ENCODE results near the gene AAR2.
A peak's percentile ranks its signal among the peaks of the same experiment; 100 is the strongest.

The AAR2 gene

GRCh38 chr20:36206068-36206467, 30.2 kb upstream of the AAR2 start:
- no peak overlapping the region for H3K4me3 ChIP-seq (ENCODE audit: low read length)
- peaks cover 6% of the 10 kb centered on the region for H3K4me1 ChIP-seq (ENCODE audit: control insufficient read depth, insufficient read depth, low read length)
- no peaks in the 10 kb centered on the region for H3K9me3 ChIP-seq (ENCODE audit: control insufficient read depth, low read length)
- H3K36me3 ChIP-seq (ENCODE audit: control insufficient read depth, insufficient read depth, low read length, severe bottlenecking), result peaks cover 21% of the 10 kb centered on the region
- no peak for DNase-seq (ENCODE audit: low read depth)
- H3K27me3 ChIP-seq (replicated peaks; ENCODE audit: control insufficient read depth, insufficient read depth, low read length), result no peaks in the 10 kb centered on the region
- no peak overlapping the region for H3K9ac ChIP-seq (ENCODE audit: low read length)

GRCh38 chr20:36206641-36207040, 29.6 kb upstream of the AAR2 start:
- Histone ChIP-seq H3K36me3 (ENCODE audit: control insufficient read depth, insufficient read depth, low read length, severe bottlenecking) (peaks cover 20% of the 10 kb centered on the region), H3K9ac (ENCODE audit: low read length) (no peak overlapping the region), H3K4me3 (ENCODE audit: low read length) (no peak overlapping the region), H3K27me3 (replicated peaks; ENCODE audit: control insufficient read depth, insufficient read depth, low read length) (no peaks in the 10 kb centered on the region), H3K9me3 (ENCODE audit: control insufficient read depth, low read length) (no peaks in the 10 kb centered on the region), H3K4me1 (ENCODE audit: control insufficient read depth, insufficient read depth, low read length) (peaks cover 6% of the 10 kb centered on the region)
- DNase-seq (ENCODE audit: low read depth), result no peak

- no peak for DNase-seq (ENCODE audit: low read depth)
- peaks cover 20% of the 10 kb centered on the region for H3K36me3 ChIP-seq (ENCODE audit: control insufficient read depth, insufficient read depth, low read length, severe bottlenecking)
- H3K27me3 ChIP-seq (replicated peaks; ENCODE audit: control insufficient read depth, insufficient read depth, low read length), result no peaks in the 10 kb centered on the region
- H3K9me3 ChIP-seq (ENCODE audit: control insufficient read depth, low read length), result no peaks in the 10 kb centered on the region
- peaks cover 6% of the 10 kb centered on the region for H3K4me1 ChIP-seq (ENCODE audit: control insufficient read depth, insufficient read depth, low read length)
- H3K4me3 ChIP-seq (ENCODE audit: low read length), result no peak overlapping the region
- H3K9ac ChIP-seq (ENCODE audit: low read length), result no peak overlapping the region
Measured at GRCh38 chr20:36207602-36208001, 28.7 kb upstream of the AAR2 start.

GRCh38 chr20:36208257-36208656, 28.0 kb upstream of the AAR2 start:
- no peaks in the 10 kb centered on the region for H3K9me3 ChIP-seq (ENCODE audit: control insufficient read depth, low read length)
- H3K9ac ChIP-seq (ENCODE audit: low read length), result no peak overlapping the region
- H3K27me3 ChIP-seq (replicated peaks; ENCODE audit: control insufficient read depth, insufficient read depth, low read length), result no peaks in the 10 kb centered on the region
- peaks cover 20% of the 10 kb centered on the region for H3K36me3 ChIP-seq (ENCODE audit: control insufficient read depth, insufficient read depth, low read length, severe bottlenecking)
- peaks cover 6% of the 10 kb centered on the region for H3K4me1 ChIP-seq (ENCODE audit: control insufficient read depth, insufficient read depth, low read length)
- no peak overlapping the region for H3K4me3 ChIP-seq (ENCODE audit: low read length)
- no peak for DNase-seq (ENCODE audit: low read depth)

- Histone ChIP-seq H3K9me3 (ENCODE audit: control insufficient read depth, low read length) (no peaks in the 10 kb centered on the region), H3K27me3 (replicated peaks; ENCODE audit: control insufficient read depth, insufficient read depth, low read length) (no peaks in the 10 kb centered on the region), H3K4me3 (ENCODE audit: low read length) (no peak overlapping the region), H3K4me1 (ENCODE audit: control insufficient read depth, insufficient read depth, low read length) (no peaks in the 10 kb centered on the region), H3K36me3 (ENCODE audit: control insufficient read depth, insufficient read depth, low read length, severe bottlenecking) (peaks cover 34% of the 10 kb centered on the region), H3K9ac (ENCODE audit: low read length) (no peak overlapping the region)
- no peak for DNase-seq (ENCODE audit: low read depth)
Measured at GRCh38 chr20:36210436-36211021, 25.7 kb upstream of the AAR2 start.

GRCh38 chr20:36213362-36213761, 22.9 kb upstream of the AAR2 start:
- Histone ChIP-seq H3K36me3 (ENCODE audit: control insufficient read depth, insufficient read depth, low read length, severe bottlenecking) (peaks cover 26% of the 10 kb centered on the region), H3K27me3 (replicated peaks; ENCODE audit: control insufficient read depth, insufficient read depth, low read length) (no peaks in the 10 kb centered on the region), H3K9ac (ENCODE audit: low read length) (no peak overlapping the region), H3K9me3 (ENCODE audit: control insufficient read depth, low read length) (no peaks in the 10 kb centered on the region), H3K4me3 (ENCODE audit: low read length) (no peak overlapping the region), H3K4me1 (ENCODE audit: control insufficient read depth, insufficient read depth, low read length) (no peaks in the 10 kb centered on the region)
- no peak for DNase-seq (ENCODE audit: low read depth)

- Histone ChIP-seq H3K4me1 (ENCODE audit: control insufficient read depth, insufficient read depth, low read length) (no peaks in the 10 kb centered on the region), H3K27me3 (replicated peaks; ENCODE audit: control insufficient read depth, insufficient read depth, low read length) (no peaks in the 10 kb centered on the region), H3K36me3 (ENCODE audit: control insufficient read depth, insufficient read depth, low read length, severe bottlenecking) (peaks cover 25% of the 10 kb centered on the region), H3K9me3 (ENCODE audit: control insufficient read depth, low read length) (no peaks in the 10 kb centered on the region), H3K9ac (ENCODE audit: low read length) (no peak overlapping the region), H3K4me3 (ENCODE audit: low read length) (no peak overlapping the region)
- DNase-seq (ENCODE audit: low read depth), result peak; percentile 55
Measured at GRCh38 chr20:36214684-36215256, 21.5 kb upstream of the AAR2 start.

GRCh38 chr20:36215778-36216177, 20.5 kb upstream of the AAR2 start:
- no peak for DNase-seq (ENCODE audit: low read depth)
- no peak overlapping the region for H3K4me3 ChIP-seq (ENCODE audit: low read length)
- H3K4me1 ChIP-seq (ENCODE audit: control insufficient read depth, insufficient read depth, low read length), result no peaks in the 10 kb centered on the region
- no peaks in the 10 kb centered on the region for H3K27me3 ChIP-seq (replicated peaks; ENCODE audit: control insufficient read depth, insufficient read depth, low read length)
- H3K36me3 ChIP-seq (ENCODE audit: control insufficient read depth, insufficient read depth, low read length, severe bottlenecking), result peaks cover 31% of the 10 kb centered on the region
- H3K9ac ChIP-seq (ENCODE audit: low read length), result no peak overlapping the region
- no peaks in the 10 kb centered on the region for H3K9me3 ChIP-seq (ENCODE audit: control insufficient read depth, low read length)

GRCh38 chr20:36216314-36217025, 19.8 kb upstream of the AAR2 start:
- H3K4me3 ChIP-seq (ENCODE audit: low read length), result no peak overlapping the region
- no peaks in the 10 kb centered on the region for H3K9me3 ChIP-seq (ENCODE audit: control insufficient read depth, low read length)
- DNase-seq (ENCODE audit: low read depth), result no peak
- H3K27me3 ChIP-seq (replicated peaks; ENCODE audit: control insufficient read depth, insufficient read depth, low read length), result no peaks in the 10 kb centered on the region
- H3K4me1 ChIP-seq (ENCODE audit: control insufficient read depth, insufficient read depth, low read length), result no peaks in the 10 kb centered on the region
- no peak overlapping the region for H3K9ac ChIP-seq (ENCODE audit: low read length)
- peaks cover 33% of the 10 kb centered on the region for H3K36me3 ChIP-seq (ENCODE audit: control insufficient read depth, insufficient read depth, low read length, severe bottlenecking)

GRCh38 chr20:36217226-36217625, 19.1 kb upstream of the AAR2 start:
- no peak overlapping the region for H3K9ac ChIP-seq (ENCODE audit: low read length)
- peaks cover 33% of the 10 kb centered on the region for H3K36me3 ChIP-seq (ENCODE audit: control insufficient read depth, insufficient read depth, low read length, severe bottlenecking)
- DNase-seq (ENCODE audit: low read depth), result no peak
- H3K27me3 ChIP-seq (replicated peaks; ENCODE audit: control insufficient read depth, insufficient read depth, low read length), result no peaks in the 10 kb centered on the region
- no peaks in the 10 kb centered on the region for H3K9me3 ChIP-seq (ENCODE audit: control insufficient read depth, low read length)
- H3K4me3 ChIP-seq (ENCODE audit: low read length), result no peak overlapping the region
- H3K4me1 ChIP-seq (ENCODE audit: control insufficient read depth, insufficient read depth, low read length), result no peaks in the 10 kb centered on the region

- peaks cover 33% of the 10 kb centered on the region for H3K36me3 ChIP-seq (ENCODE audit: control insufficient read depth, insufficient read depth, low read length, severe bottlenecking)
- DNase-seq (ENCODE audit: low read depth), result no peak
- no peak overlapping the region for H3K4me3 ChIP-seq (ENCODE audit: low read length)
- no peaks in the 10 kb centered on the region for H3K9me3 ChIP-seq (ENCODE audit: control insufficient read depth, low read length)
- H3K27me3 ChIP-seq (replicated peaks; ENCODE audit: control insufficient read depth, insufficient read depth, low read length), result no peaks in the 10 kb centered on the region
- no peak overlapping the region for H3K9ac ChIP-seq (ENCODE audit: low read length)
- no peaks in the 10 kb centered on the region for H3K4me1 ChIP-seq (ENCODE audit: control insufficient read depth, insufficient read depth, low read length)
Measured at GRCh38 chr20:36218380-36219064, 17.8 kb upstream of the AAR2 start.
